Epidermal melanocyte (primary cell): Measurements from ENCODE around the gene KNG1.

Experiments used
- DNase-seq: peaks from one replicate; pipeline ENCODE4 v3.0.0; 2011; ENCODE audit warnings: low spot score; ENCODE audit not compliant: insufficient read length

KNG1 gene

GRCh38 chr3:186772701-186773417, 55.7 kb downstream of the KNG1 start:
- DNase-seq: peak; percentile 77

- no peak for DNase-seq
Measured at GRCh38 chr3:186775999-186776398, 58.8 kb downstream of the KNG1 start.

GRCh38 chr3:186779204-186779603, 62.0 kb downstream of the KNG1 start:
- DNase-seq: no peak

GRCh38 chr3:186782542-186783057, 65.4 kb downstream of the KNG1 start:
- no peak for DNase-seq

- DNase-seq: peak; percentile 82
Measured at GRCh38 chr3:186783058-186783730, 66.0 kb downstream of the KNG1 start, which contains the start of gene EIF4A2. TSS of gene EIF4A2 (plus strand) at chr3:186783577. CDS start at chr3:186783611, 34 bp downstream.

- DNase-seq: peak; percentile 45
Measured at GRCh38 chr3:186783731-186784515, 66.8 kb downstream of the KNG1 start.

- DNase-seq: no peak
Measured at GRCh38 chr3:186784820-186785494, 67.8 kb downstream of the KNG1 start.

GRCh38 chr3:186785495-186786018, 68.4 kb downstream of the KNG1 start:
- DNase-seq: no peak

GRCh38 chr3:186786922-186787321, 69.8 kb downstream of the KNG1 start:
- DNase-seq: no peak

GRCh38 chr3:186787642-186788481, 70.7 kb downstream of the KNG1 start:
- no peak for DNase-seq

GRCh38 chr3:186788482-186789370, 71.6 kb downstream of the KNG1 start:
- no peak for DNase-seq

GRCh38 chr3:186789554-186790260, 72.5 kb downstream of the KNG1 start:
- DNase-seq: no peak

- no peak for DNase-seq
Measured at GRCh38 chr3:186790261-186790981, 73.3 kb downstream of the KNG1 start.
